HepG2 (cell line): ENCODE data around the gene TAS2R40. TPM values are rescaled to one million over a fixed set of nuclear protein-coding genes. Genes with fewer than 3 reads are reported as not detected.

Source experiments
- ATAC-seq: fragments of 200-7000 bp; cut with Tn5 transposase; 3 replicates; pipeline ENCODE4 v1.9.1; 2020; ENCODE audit warnings: mild to moderate bottlenecking, moderate library complexity
- BruUV-seq: library from RNA; stranded (reverse); fragments of 400-500 nt; replicated peaks from 2 replicates; lab custom pipeline; 2021; lab: Mats Ljungman, UMichigan
- CTCF ChIA-PET: fragments of 300-600 bp; formaldehyde crosslinking; extraction: SDS; loops from one replicate; lab custom pipeline; 2021; ENCODE audit warnings: low total read pairs, inconsistent platforms, low intra/inter-chr PET ratio; lab: Yijun Ruan, JAX
- POLR2A ChIA-PET: fragments of 350-600 bp; sonication (Branson Sonifier 250); formaldehyde crosslinking; loops from one replicate; lab custom pipeline; 2020; ENCODE audit warnings: antibody characterized with exemption, inconsistent platforms; lab: Yijun Ruan, JAX
- DNase-seq: peaks from one replicate; pipeline ENCODE4 v3.0.0-alpha.2; 2015; ENCODE audit warnings: low spot score
- FAIRE-seq: peaks from 3 replicates; lab custom pipeline; 2011; peaks lifted over from hg19 to GRCh38; lab: Jason Lieb, UNC
- H2AFZ ChIP-seq: one replicate; pipeline ENCODE4 v1.6.1; 2011; ENCODE audit warnings: low read length, inconsistent platforms
- H3K27ac ChIP-seq: fragments of 300-600 bp; 3 replicates; pipeline ENCODE4 v1.8.0; 2011; ENCODE audit warnings: mixed run types, mild to moderate bottlenecking, mixed read lengths, low read length, inconsistent platforms; ENCODE audit not compliant: insufficient read depth; ENCODE audit errors: extremely low read length
- H3K27me3 ChIP-seq, 2 experiments: fragments of 200-600 bp in 1 of 2; 2 replicates in 1 of 2; 3 replicates in 1 of 2; pipeline versions ENCODE4 v1.6.0 to v1.8.0; 2011; ENCODE audit warnings: low read length in 2 of 2, mild to moderate bottlenecking in 2 of 2, moderate library complexity in 2 of 2, inconsistent platforms in 1 of 2; ENCODE audit not compliant: insufficient read depth in 2 of 2, control insufficient read depth in 1 of 2
- H3K36me3 ChIP-seq, 2 experiments: fragments of 200-600 bp in 1 of 2; replicated peaks in 1 of 2; 2 replicates in 1 of 2; 3 replicates in 1 of 2; pipeline versions ENCODE4 v1.5.1 to v1.8.0; 2011; ENCODE audit warnings: low read length in 2 of 2, inconsistent platforms in 1 of 2; ENCODE audit not compliant: insufficient read depth in 2 of 2, control insufficient read depth in 1 of 2
- H3K4me1 ChIP-seq: 2 replicates; pipeline ENCODE4 v1.5.1; 2012; ENCODE audit warnings: low read length, inconsistent platforms; ENCODE audit not compliant: insufficient read depth
- H3K4me2 ChIP-seq: 2 replicates; pipeline ENCODE4 v1.6.0; 2011; ENCODE audit warnings: low read depth, low read length, inconsistent platforms
- H3K4me3 ChIP-seq, 3 experiments: fragments of 200-600 bp in 1 of 3; sonication (generic), shearing (Covaris generic) in 1 of 3; replicated peaks in 1 of 3; 2 replicates each; pipeline ENCODE4 v1.5.1; 2011 to 2016; ENCODE audit warnings: low read length in 3 of 3, inconsistent platforms in 2 of 3, low read depth in 2 of 3, mild to moderate bottlenecking in 2 of 3, control low read depth in 1 of 3, mixed read lengths in 1 of 3; ENCODE audit not compliant: insufficient read depth in 1 of 3
- H3K79me2 ChIP-seq: one replicate; pipeline ENCODE4 v1.6.1; 2011; ENCODE audit warnings: low read length, inconsistent platforms; ENCODE audit not compliant: insufficient read depth
- H3K9ac ChIP-seq: 2 replicates; pipeline ENCODE4 v1.6.0; 2011; ENCODE audit warnings: mild to moderate bottlenecking, low read depth, low read length, inconsistent platforms; ENCODE audit not compliant: insufficient read depth
- H3K9me3 ChIP-seq: 2 replicates; pipeline ENCODE4 v1.5.1; 2012; ENCODE audit warnings: mild to moderate bottlenecking, low read length
- H4K20me1 ChIP-seq: 2 replicates; pipeline ENCODE4 v1.6.0; 2011; ENCODE audit warnings: inconsistent platforms, mild to moderate bottlenecking, low read length, moderate library complexity; ENCODE audit not compliant: insufficient read depth
- ARHGAP35 ChIP-seq: sonication (generic); formaldehyde crosslinking; IDR thresholded peaks from 2 replicates; pipeline ENCODE4 v1.9.0; 2022; ENCODE audit warnings: mild to moderate bottlenecking, inconsistent platforms, moderate library complexity, missing genetic modification reagents, borderline replicate concordance
- CBX5 ChIP-seq: sonication (generic); formaldehyde crosslinking; IDR thresholded peaks from 2 replicates; pipeline ENCODE4 v1.4.0; 2020; ENCODE audit warnings: missing genetic modification reagents, borderline replicate concordance
- GABPA ChIP-seq, 2 experiments: IDR thresholded peaks; 2 replicates each; pipeline ENCODE4 v1.6.1; 2011 to 2016; ENCODE audit warnings: low read depth in 2 of 2, low read length in 1 of 2, missing biosample characterization in 1 of 2, missing genetic modification characterization in 1 of 2
- KAT8 ChIP-seq: IDR thresholded peaks from 2 replicates; pipeline ENCODE4 v1.6.1; 2016; ENCODE audit warnings: missing genetic modification reagents, missing compliant biosample characterization
- NFATC3 ChIP-seq: sonication (generic); formaldehyde crosslinking; IDR thresholded peaks from 2 replicates; pipeline ENCODE4 v1.5.1; 2020; ENCODE audit warnings: mild to moderate bottlenecking, missing genetic modification reagents
- PHB2 ChIP-seq: fragments of 450-650 bp; IDR thresholded peaks from 2 replicates; pipeline ENCODE4 v1.6.1; 2018; ENCODE audit not compliant: partially characterized antibody
- RAD21 ChIP-seq: fragments of 450-650 bp; formaldehyde crosslinking; IDR thresholded peaks from 2 replicates; pipeline ENCODE4 v1.5.0; 2020; ENCODE audit warnings: mild to moderate bottlenecking
- SIX1 ChIP-seq: sonication (generic); formaldehyde crosslinking; IDR thresholded peaks from 2 replicates; pipeline ENCODE4 v1.4.0; 2020; ENCODE audit warnings: missing genetic modification reagents, borderline replicate concordance
- SMC3 ChIP-seq: IDR thresholded peaks from 2 replicates; pipeline ENCODE4 v1.6.1; 2011; ENCODE audit warnings: low read length, improper control_type of control experiment
- THAP8 ChIP-seq: sonication (generic); formaldehyde crosslinking; IDR thresholded peaks from 2 replicates; pipeline ENCODE4 v1.5.1; 2020; ENCODE audit warnings: missing genetic modification reagents, mild to moderate bottlenecking, borderline replicate concordance
- ZBTB2 ChIP-seq: sonication (generic); formaldehyde crosslinking; IDR thresholded peaks from 2 replicates; pipeline ENCODE4 v1.8.0; 2022; ENCODE audit warnings: low read depth, missing genetic modification reagents
- ZNF256 ChIP-seq: sonication (generic); formaldehyde crosslinking; conservative IDR thresholded peaks from 2 replicates; pipeline ENCODE4 v1.4.0; 2020; ENCODE audit warnings: missing genetic modification reagents
- ZNF446 ChIP-seq: sonication (generic); formaldehyde crosslinking; IDR thresholded peaks from 2 replicates; pipeline ENCODE4 v1.5.0; 2020; ENCODE audit warnings: mild to moderate bottlenecking, missing genetic modification reagents
- ZNF556 ChIP-seq: sonication (generic); formaldehyde crosslinking; IDR thresholded peaks from 2 replicates; pipeline ENCODE4 v1.4.0; 2020; ENCODE audit warnings: mild to moderate bottlenecking, missing genetic modification reagents, borderline replicate concordance
- ZNF761 ChIP-seq: sonication (generic); formaldehyde crosslinking; conservative IDR thresholded peaks from 2 replicates; pipeline ENCODE4 v1.4.0; 2020; ENCODE audit warnings: mild to moderate bottlenecking, missing genetic modification reagents
- ZNF792 ChIP-seq: IDR thresholded peaks from 2 replicates; pipeline ENCODE4 v1.6.1; 2016
- WGBS: methylation state at CpG from one replicate; pipeline ENCODE4 v1.1.6; 2017; ENCODE audit warnings: low lambda C conversion rate; 5-methylcytosine and 5-hydroxymethylcytosine counted together
- in situ Hi-C: cut with HindIII; loops from 2 replicates; pipeline ENCODE4 v1.10.0; 2017; ENCODE audit warnings: low pct_unique_long_range_greater_than_20kb; ENCODE audit not compliant: extremely low pct_ligation_motif_present
- intact Hi-C: fragments of 100-400 bp; cut with micrococcal nuclease; formaldehyde crosslinking; loops from one replicate; pipeline ENCODE4 v1.10.0; 2022; ENCODE audit not compliant: unreplicated experiment
- polyA plus RNA-seq, 8 experiments: library from polyadenylated mRNA; depleted of rRNA in 3 of 8; stranded (reverse) in 7 of 8; unstranded in 1 of 8; fragments of >200 nt; fragmentation: Illumina TruSeq in 4 of 8; extraction: Trizol in 4 of 8; gene quantifications; 2 replicates each; pipeline versions ENCODE4 v1.2.1 to v1.2.3, GENCODE V29; 2011 to 2016; ENCODE audit warnings: low read depth in 4 of 8, missing spikeins in 1 of 8, mixed read lengths in 1 of 8; ENCODE audit not compliant: insufficient read depth in 1 of 8
- total RNA-seq, 5 experiments: library from RNA; depleted of rRNA; stranded (reverse); fragments of >200 nt; fragmentation: Illumina TruSeq; extraction: Trizol; gene quantifications; 2 replicates each; pipeline ENCODE4 v1.2.3, GENCODE V29; 2016; ENCODE audit warnings: low read depth in 1 of 5
- TF ChIP-seq, protein P1 (sequence below), 2 experiments: fragments of 450-650 bp in 1 of 2; sonication (generic) in 1 of 2; formaldehyde crosslinking; IDR thresholded peaks; 2 replicates each; pipeline versions ENCODE4 v1.5.0 to v1.8.0; 2020 to 2022; ENCODE audit warnings: mild to moderate bottlenecking in 1 of 2, missing genetic modification reagents in 1 of 2
- TF ChIP-seq, protein P2 (sequence below): sonication (generic); formaldehyde crosslinking; IDR thresholded peaks from 2 replicates; pipeline ENCODE4 v1.8.0; 2022; ENCODE audit warnings: mild to moderate bottlenecking, missing genetic modification reagents; ENCODE audit not compliant: insufficient replicate concordance

The TAS2R40 gene
- total and polyA plus RNA-seq, 2 of the 13 experiments (the other 11 are each of a cell fraction or from before 2014, with no cell fraction given): not detected

GRCh38 chr7:143240291-143241168, 18.7 kb downstream of the TAS2R40 start:
- Histone ChIP-seq H3K79me2 (no peaks in the 10 kb centered on the region), H3K27me3 (no peaks in the 10 kb centered on the region), H4K20me1 (no peaks in the 10 kb centered on the region), H3K36me3 (no peaks in the 10 kb centered on the region), H3K9ac (no peak overlapping the region), H3K4me3 (no peak overlapping the region), H3K4me2 (no peak overlapping the region), H3K9me3 (peaks cover 6% of the 10 kb centered on the region; the same call in 1 of the 2 replicates), H2AFZ (no peak overlapping the region), H3K4me1 (peaks cover 23% of the 10 kb centered on the region), H3K27ac (no peak overlapping the region)
- DNase-seq (peak; percentile 59), ATAC-seq (peak; percentile 91), FAIRE-seq (no peak)
- CTCF ChIA-PET: interaction anchor here (1.1 to 2.4 kb wide), 4 partner anchors 48 to 176 kb away, joined by 7 to 35 read pairs (median 10); partner anchors contain the start of gene CASP2
- BruUV-seq: no TSS peak
- 2% methylated on average over 9 of the region's 9 CpGs for WGBS
- POLR2A ChIA-PET: interaction anchor here (0.7 to 1.9 kb wide), 4 partner anchors 9 to 48 kb away, joined by 3 to 16 read pairs (median 4); partner anchors contain the start of genes CASP2 and GSTK1
- in situ Hi-C loops: loop anchor here (5.0 kb wide), 1 partner anchor 62 kb away; no protein-coding TSS in a partner anchor
- intact Hi-C loops: loop anchor here (1.0 to 2.0 kb wide), 3 partner anchors 60 to 176 kb away; no protein-coding TSS in a partner anchor
- TF ChIP-seq SMC3 (peak; percentile 94), ZNF761 (CRISPR knock-in tag) (no peak), ZNF446 (no peak), CBX5 (no peak), SIX1 (CRISPR knock-in tag) (0 out of 2 replicates have a peak, but pooled peaks have one; percentile 44), NFATC3 (CRISPR knock-in tag) (no peak), ARHGAP35 (no peak), ZBTB2 (CRISPR knock-in tag) (no peak), GABPA (IDR thresholded peaks at IDR 0.05; ENCODE audit: low read depth, low read length) (no peak), GABPA (CRISPR knock-in tag; IDR thresholded peaks at IDR 0.05; ENCODE audit: low read depth) (no peak), ZNF256 (CRISPR knock-in tag) (no peak), PHB2 (no peak), THAP8 (CRISPR knock-in tag) (no peak), ZNF792 (CRISPR knock-in tag) (no peak), RAD21 (peak; percentile 78), ZNF556 (0 out of 2 replicates have a peak, but pooled peaks have one; percentile 17), KAT8 (CRISPR knock-in tag) (0 out of 2 replicates have a peak, but pooled peaks have one; percentile 36)
- TF ChIP-seq, protein P1, sequence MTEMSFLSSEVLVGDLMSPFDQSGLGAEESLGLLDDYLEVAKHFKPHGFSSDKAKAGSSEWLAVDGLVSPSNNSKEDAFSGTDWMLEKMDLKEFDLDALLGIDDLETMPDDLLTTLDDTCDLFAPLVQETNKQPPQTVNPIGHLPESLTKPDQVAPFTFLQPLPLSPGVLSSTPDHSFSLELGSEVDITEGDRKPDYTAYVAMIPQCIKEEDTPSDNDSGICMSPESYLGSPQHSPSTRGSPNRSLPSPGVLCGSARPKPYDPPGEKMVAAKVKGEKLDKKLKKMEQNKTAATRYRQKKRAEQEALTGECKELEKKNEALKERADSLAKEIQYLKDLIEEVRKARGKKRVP (CRISPR knock-in tag; IDR thresholded peaks at IDR 0.05): no peak
- TF ChIP-seq, protein P2, sequence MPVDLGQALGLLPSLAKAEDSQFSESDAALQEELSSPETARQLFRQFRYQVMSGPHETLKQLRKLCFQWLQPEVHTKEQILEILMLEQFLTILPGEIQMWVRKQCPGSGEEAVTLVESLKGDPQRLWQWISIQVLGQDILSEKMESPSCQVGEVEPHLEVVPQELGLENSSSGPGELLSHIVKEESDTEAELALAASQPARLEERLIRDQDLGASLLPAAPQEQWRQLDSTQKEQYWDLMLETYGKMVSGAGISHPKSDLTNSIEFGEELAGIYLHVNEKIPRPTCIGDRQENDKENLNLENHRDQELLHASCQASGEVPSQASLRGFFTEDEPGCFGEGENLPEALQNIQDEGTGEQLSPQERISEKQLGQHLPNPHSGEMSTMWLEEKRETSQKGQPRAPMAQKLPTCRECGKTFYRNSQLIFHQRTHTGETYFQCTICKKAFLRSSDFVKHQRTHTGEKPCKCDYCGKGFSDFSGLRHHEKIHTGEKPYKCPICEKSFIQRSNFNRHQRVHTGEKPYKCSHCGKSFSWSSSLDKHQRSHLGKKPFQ: no peak
